Retinal pigment epithelial cell (primary cell): ENCODE results near the gene AMH.

Experiments
- DNase-seq: peaks from one replicate; pipeline ENCODE4 v3.0.0-alpha.2; 2010; ENCODE audit warnings: low read depth
- H3K4me3 ChIP-seq: 2 replicates; pipeline ENCODE4 v1.5.1; 2011; ENCODE audit warnings: mild to moderate bottlenecking, low read length, control low read depth, moderate library complexity
- TF ChIP-seq, protein P1 (sequence below): conservative IDR thresholded peaks from 2 replicates; pipeline ENCODE4 v1.5.1; 2011; ENCODE audit warnings: low read depth, low read length, control low read depth, inconsistent platforms

The AMH gene

GRCh38 chr19:2282062-2282861, 33.1 kb downstream of the AMH start, which contains the start of gene PEAK3:
TSS of gene PEAK3 (minus strand) at chr19:2282175. CDS start at chr19:2280931, 1,244 bp downstream.
- DNase-seq, result no peak
- H3K4me3 ChIP-seq, result no peak within 1 kb of the TSS
- TF ChIP-seq, protein P1, sequence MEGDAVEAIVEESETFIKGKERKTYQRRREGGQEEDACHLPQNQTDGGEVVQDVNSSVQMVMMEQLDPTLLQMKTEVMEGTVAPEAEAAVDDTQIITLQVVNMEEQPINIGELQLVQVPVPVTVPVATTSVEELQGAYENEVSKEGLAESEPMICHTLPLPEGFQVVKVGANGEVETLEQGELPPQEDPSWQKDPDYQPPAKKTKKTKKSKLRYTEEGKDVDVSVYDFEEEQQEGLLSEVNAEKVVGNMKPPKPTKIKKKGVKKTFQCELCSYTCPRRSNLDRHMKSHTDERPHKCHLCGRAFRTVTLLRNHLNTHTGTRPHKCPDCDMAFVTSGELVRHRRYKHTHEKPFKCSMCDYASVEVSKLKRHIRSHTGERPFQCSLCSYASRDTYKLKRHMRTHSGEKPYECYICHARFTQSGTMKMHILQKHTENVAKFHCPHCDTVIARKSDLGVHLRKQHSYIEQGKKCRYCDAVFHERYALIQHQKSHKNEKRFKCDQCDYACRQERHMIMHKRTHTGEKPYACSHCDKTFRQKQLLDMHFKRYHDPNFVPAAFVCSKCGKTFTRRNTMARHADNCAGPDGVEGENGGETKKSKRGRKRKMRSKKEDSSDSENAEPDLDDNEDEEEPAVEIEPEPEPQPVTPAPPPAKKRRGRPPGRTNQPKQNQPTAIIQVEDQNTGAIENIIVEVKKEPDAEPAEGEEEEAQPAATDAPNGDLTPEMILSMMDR, result no peak

DNA sequence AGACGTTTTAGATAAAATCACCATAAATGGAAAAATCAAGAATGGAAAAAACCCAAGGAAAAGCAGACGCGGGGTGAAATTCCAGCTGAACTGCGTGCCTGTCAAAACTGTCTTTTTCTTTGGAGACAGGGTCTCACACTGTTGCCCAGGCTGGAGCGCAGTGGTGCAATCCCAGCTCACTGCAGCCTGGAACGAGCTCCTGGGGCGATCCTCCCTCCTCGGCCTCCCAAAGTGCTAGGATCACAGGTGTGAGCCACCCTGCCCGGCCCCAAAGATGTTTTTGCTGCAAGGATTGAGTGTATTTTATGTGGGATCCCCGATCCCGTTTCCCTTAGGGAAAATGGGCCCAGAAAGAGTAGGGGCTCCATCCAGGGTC, 33.7 kb downstream of the AMH start:
- TF ChIP-seq, protein P1, result no peak
- DNase-seq, result no peak
- no peak overlapping the region for H3K4me3 ChIP-seq

DNA sequence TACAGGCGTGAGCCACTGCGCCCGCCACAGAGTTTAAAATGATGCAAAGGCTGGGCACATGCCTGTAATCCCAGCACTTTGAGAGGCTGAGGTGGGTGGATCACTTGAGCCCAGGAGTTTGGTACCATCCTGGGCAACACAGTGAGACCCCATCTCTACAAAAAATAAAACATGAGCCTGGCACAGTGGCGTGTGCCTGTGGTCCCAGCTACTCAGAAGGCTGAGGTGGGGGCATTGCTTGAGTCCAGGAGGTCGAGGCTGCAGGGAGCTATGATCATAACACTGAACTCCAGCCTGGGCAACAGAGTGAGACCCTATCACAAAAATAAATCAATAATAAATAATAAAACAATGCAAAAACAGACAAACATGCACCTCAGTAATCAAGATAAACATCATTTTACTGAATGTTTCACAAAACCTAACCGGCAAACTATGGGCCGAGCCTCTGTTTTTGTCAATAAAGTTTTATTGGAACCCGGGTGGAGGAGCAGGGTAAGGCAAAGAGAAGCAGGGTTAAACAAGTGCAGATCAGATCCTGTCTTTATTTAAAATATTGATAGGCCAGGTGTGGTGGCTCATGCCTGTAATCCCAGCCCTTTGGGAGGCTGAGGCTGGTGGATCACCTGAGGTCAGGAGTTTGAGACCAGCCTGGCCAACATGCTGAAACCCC, 34.8 kb downstream of the AMH start:
- TF ChIP-seq, protein P1, result no peak
- DNase-seq, result no peak
- no peak overlapping the region for H3K4me3 ChIP-seq

DNA sequence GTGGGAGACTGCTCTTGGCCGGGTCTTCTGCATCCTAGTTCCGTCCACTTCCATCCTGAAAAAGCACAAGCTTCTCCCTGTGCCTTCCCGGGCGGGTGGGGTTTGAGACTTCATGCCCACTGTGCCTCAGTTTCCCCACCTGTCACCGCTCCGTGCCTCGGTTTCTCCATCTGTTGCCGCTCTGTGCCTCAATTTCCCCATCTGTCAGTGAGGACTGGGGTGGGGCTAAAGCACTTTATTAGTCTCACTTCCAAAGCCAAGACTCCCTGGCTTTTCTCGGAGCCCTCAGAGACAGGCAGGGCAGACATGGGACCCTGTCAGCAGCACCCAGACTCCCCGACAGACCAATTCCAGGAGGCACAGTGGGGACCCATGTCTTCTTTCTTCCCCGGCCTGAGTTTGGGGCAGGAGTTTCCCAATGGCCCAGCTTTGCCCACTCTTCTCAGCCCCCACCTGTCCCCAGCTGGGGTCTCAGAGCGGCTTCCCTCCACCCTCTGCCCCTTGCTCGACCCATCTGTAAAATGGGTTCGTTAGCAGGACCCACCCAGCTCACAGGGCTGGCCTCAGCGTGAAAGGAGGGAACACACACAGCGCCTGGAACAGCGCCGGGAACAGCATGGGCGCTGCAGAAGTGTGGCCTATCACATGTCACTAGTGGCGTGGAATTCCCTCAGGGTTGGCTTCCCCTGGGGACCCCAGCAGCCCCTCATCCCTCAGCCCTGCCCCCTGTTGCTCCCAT, 37.4 kb downstream of the AMH start:
- no peak overlapping the region for H3K4me3 ChIP-seq
- no peak for DNase-seq
- TF ChIP-seq, protein P1, result no peak

DNA sequence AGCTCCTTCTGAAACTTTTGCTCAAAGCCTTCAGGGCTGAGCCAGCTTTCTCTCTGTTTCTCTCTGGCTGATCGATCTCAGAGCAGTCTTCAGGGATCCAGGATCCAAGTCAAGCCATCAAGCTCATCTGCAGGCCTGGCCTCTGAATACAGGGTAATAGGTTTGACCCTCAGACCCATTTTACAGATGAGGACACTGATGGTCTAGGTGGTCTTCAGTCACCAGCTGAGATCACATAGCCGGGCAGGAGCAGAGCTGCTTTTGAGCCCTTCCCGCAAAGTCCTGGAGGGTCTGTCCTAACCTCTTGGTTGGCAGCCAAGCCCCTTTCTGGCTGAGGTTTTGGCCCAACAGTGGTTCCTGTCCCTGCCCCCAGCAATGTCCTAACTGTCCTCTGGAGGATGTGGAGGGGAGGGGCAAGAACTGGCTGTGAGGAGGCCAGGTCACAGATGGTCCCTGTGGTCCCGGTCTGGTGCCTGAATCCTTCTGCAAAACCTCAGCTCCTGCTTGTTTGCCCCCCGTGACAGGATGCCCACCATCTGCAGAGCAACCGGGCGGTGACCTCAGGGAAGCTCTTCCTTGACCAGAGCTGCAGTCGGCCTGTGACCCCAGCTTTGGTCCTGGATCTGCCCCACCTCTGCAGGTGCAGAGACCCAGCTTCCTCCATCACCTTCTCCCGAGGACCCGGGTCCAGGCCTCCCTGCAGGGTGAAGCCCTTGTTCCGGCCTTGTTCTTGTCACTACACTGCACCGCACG, 38.6 kb downstream of the AMH start:
- H3K4me3 ChIP-seq, result no peak overlapping the region
- TF ChIP-seq, protein P1, result no peak
- DNase-seq, result no peak

DNA sequence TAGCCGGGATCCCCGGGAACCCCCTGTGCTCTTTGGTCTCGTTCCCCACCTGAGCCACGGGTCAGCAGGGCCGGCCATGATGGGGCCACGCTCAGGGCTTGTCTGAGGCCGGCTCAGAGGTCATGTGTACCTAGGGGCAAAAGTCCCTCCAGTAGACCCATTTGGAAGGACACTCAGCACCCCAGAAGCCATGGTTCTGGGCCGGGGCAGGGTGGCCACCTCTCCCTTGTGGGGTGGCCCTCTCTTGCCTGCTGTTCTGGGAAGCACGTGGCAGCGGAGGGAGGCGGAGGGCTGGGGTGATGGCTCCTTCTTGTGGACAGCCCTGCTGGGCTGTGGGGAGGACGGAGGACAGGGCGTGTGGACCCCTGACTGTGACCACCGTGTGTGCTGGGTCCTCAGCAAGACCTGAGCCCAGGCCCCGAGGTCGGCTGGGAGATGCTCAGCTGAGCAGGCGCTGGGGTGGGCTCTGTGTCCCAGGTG, 39.3 kb downstream of the AMH start:
- TF ChIP-seq, protein P1, result no peak
- H3K4me3 ChIP-seq, result no peak overlapping the region
- DNase-seq, result no peak
